Activated naive CD4-positive, alpha-beta T cell treated with anti-CD3 and anti-CD28 coated beads, Interleukin-2, amount 50 U/mL, for 24 hours (primary cell): ENCODE data around the gene DDB1.

Source experiments
- H3K27ac Mint-ChIP-seq: one replicate; pipeline ENCODE4 v1.8.0; 2021; ENCODE audit warnings: mild to moderate bottlenecking, mixed read lengths
- H3K27me3 Mint-ChIP-seq: one replicate; pipeline ENCODE4 v1.8.0; 2021; ENCODE audit warnings: mixed read lengths
- H3K36me3 Mint-ChIP-seq: one replicate; pipeline ENCODE4 v1.8.0; 2021; ENCODE audit warnings: mixed read lengths
- H3K4me1 Mint-ChIP-seq: one replicate; pipeline ENCODE4 v1.8.0; 2021; ENCODE audit warnings: mixed read lengths
- H3K4me3 Mint-ChIP-seq: one replicate; pipeline ENCODE4 v1.8.0; 2021; ENCODE audit warnings: mild to moderate bottlenecking, mixed read lengths
- H3K9me3 Mint-ChIP-seq: one replicate; pipeline ENCODE4 v1.8.0; 2021; ENCODE audit warnings: mixed read lengths

The DDB1 gene

DNA sequence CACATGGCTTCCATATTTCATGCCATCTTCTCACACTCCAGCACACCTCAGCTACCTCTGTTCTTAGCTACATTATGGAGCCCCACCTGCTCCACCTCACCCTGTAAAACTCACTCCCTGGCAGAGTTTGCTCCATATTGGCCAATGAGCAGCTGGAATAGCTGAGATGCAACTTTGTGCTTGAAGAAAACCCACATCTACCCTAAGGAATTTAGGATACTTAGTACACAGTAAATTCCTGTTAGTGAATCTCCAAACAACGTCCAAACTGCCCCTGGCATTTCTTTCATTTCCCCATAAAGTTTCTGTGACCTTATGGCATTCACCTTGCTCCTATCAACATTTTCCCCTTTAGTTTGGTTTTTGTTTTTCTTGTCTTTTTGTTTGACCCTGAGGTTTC, 35.6 kb downstream of the DDB1 start:
- H3K36me3 Mint-ChIP-seq = peaks cover 20% of the 10 kb centered on the region
- peak overlapping the region; percentile 43 for H3K4me3 Mint-ChIP-seq
- no peaks in the 10 kb centered on the region for H3K9me3 Mint-ChIP-seq
- H3K27me3 Mint-ChIP-seq = peaks cover 5% of the 10 kb centered on the region
- peaks cover 43% of the 10 kb centered on the region for H3K4me1 Mint-ChIP-seq
- peak overlapping the region; percentile 9 for H3K27ac Mint-ChIP-seq

DNA sequence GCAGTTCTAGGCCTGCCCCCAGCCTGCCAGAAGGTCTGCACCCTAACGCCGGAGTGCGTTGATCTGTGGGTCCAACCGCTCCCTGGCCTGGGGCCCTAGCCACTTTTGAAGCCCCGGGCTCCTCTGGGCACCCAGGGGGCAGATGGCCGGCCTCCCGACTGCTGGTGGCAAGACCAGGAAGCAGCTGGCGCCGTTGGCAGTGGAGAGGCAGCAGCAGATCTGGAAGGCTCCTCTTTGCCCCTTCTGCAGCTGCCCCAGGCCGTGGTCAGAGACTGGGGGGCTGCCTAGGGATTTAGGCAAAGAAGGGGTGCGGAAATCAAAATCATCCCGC, 37.3 kb downstream of the DDB1 start:
- H3K27ac Mint-ChIP-seq = no peak overlapping the region

DNA sequence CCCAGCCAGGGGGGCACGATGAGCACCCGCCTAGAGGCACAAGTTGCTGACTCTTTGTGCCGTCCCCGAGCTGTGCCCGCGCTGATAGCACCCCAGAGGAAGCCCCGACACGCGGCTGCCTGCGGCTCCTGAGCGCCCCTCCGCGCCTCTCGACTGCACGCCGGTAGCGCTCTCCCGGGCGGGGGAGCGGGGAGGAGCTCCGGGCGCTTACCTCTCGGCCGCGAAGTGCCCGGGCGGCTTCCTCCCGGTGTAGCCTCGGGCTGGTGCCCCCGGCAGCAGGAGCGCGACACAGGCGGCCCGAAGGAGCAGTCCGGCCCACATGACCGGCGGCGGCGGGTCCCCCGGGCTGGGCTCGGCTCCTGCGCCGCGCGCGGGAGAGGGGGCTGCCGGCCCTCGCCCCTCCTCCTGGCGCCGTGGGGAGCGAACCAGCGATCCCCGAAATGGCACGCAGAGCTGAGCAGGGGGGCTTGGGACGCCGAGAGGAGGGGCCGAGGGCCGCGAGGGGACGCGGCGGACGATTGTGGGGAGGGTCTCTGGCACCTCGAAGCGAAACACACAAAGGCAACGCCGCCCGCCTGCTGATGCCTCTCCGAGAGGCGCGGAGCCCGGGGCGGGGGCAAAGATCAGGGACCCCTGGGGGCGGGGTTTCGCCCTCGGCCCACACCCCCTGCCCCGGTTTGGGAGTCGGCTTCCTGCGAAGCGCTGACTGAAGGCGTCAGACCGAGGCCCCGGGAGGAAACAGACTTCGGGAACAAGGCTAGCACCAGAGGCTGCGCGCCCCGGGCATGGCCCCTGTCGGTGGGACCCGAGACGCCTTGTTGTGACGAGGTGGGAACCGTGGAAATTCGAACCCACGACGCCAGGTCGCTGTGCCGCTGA, 37.9 kb downstream of the DDB1 start, which contains the start of gene VWCE:
TSS of gene VWCE (minus strand) at position 600 of the 879 bp plus-strand sequence. CDS start at position 321, 279 bp downstream.
- H3K27ac Mint-ChIP-seq = peak within 1 kb of the TSS; percentile 82
- H3K27me3 Mint-ChIP-seq = peaks cover 7% of the 10 kb centered on the region
- H3K4me3 Mint-ChIP-seq = peak within 1 kb of the TSS; percentile 90
- peaks cover 39% of the 10 kb centered on the region for H3K4me1 Mint-ChIP-seq
- peaks cover 12% of the 10 kb centered on the region for H3K36me3 Mint-ChIP-seq
- H3K9me3 Mint-ChIP-seq = no peaks in the 10 kb centered on the region

More for the DNA sequence above, 37.3 kb downstream of the DDB1 start:
- H3K4me3 Mint-ChIP-seq = peak overlapping the region; percentile 49
- no peaks in the 10 kb centered on the region for H3K9me3 Mint-ChIP-seq
- H3K36me3 Mint-ChIP-seq = peaks cover 14% of the 10 kb centered on the region
- H3K27me3 Mint-ChIP-seq = peaks cover 7% of the 10 kb centered on the region
- peaks cover 43% of the 10 kb centered on the region for H3K4me1 Mint-ChIP-seq

DNA sequence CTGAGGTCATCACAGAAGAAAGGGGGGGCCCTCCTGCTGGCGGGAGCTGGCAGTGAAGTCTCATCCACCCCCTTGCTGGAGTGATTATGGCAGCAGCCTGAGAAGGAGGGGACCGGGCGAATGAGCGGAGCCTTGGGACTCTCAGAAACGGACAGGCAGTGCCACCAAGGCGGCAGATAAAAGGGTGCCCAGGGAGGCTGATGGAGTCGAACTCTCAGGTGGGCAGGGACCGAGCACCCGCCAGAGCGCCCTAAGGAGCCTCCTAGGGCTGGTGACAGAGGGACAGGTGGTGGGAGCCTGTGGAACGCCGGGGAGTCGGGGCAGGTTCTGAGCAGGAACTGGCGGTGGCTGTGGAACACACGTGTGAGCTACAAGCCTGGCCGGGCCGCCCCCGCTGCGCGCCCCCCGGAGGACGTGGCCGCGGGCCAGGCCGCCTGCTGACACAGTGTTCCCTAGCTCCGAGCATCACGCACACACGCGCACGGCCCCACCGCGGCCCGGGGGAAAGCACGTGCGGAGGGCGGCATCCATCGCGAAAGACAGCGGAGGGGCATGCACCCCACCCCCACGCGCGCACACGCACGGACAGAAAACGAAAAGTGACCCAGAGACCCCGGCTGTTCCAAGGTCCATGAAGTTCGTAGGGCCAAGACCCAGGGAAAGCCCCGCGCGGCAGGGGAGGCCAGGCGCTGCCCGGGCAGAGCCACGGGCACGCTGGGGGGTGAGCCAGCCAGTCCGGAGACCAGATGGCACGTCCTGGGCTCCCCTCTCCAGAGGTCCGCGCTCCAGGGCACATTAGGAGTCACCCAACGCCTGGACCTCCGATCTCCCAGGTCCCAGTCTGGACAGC, 38.8 kb downstream of the DDB1 start:
- Mint-ChIP-seq H3K36me3 (peaks cover 12% of the 10 kb centered on the region), H3K4me1 (peaks cover 31% of the 10 kb centered on the region), H3K27ac (peak overlapping the region; percentile 82), H3K4me3 (peak overlapping the region; percentile 90), H3K27me3 (peaks cover 7% of the 10 kb centered on the region), H3K9me3 (no peaks in the 10 kb centered on the region)

DNA sequence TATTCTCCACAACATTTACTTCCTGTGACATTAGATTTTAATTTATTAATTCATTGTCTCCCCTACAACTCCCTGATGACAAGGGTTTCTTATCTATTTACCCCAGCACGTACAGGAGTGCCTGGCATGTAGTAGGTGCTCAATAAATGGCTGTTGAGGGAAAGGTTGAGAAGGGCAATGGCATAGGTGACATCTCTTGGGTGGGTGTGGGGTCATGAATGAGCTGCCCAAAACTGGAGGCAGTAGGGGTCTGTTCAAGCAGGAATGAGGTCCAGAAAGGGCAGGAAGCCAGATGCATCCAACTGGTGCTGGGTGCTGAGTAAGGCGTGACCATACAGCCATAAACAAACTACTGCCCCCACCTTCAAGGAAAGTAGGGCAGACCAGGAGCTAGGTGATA, 40.5 kb downstream of the DDB1 start:
- Mint-ChIP-seq H3K9me3 (no peaks in the 10 kb centered on the region), H3K27ac (peak overlapping the region; percentile 62), H3K36me3 (peaks cover 7% of the 10 kb centered on the region), H3K4me1 (peaks cover 17% of the 10 kb centered on the region), H3K27me3 (peaks cover 7% of the 10 kb centered on the region), H3K4me3 (peak overlapping the region; percentile 11)

DNA sequence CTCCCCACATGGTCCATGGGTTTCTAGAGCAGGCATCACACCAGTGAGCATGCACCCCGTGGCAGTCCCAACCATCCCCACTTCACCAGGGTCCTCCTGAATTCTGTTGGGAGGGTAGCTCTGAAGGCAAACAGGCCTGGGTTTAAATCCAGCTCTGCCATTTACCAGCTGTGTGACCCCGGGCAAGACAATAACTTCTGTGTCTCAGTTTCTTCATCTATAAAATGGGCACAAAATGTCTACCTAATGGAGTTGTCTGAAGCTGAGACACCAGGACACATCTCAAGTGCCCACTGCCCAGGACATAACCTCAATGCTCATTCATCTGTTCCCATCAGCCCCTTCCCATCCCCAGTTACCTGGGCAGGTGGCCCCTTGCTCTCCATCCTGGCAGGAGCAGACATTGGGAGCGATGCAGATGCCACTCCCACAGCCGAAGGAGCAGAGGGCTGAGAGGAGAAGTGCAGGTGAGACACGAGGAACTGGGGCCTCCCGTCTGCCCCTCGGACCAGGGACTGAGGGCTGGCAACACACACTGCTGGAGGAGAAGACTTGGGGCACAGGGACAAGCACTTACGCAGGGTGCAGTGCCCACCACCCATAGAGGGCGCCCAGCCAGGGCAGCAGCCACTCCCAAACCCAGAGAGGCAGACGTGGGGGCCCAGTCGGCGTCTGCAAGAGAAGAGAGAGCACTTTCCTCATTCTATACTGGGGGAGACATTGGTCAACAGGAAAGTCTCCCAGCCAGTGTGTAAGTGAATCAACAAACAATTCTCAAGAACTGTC, 41.8 kb downstream of the DDB1 start:
- Mint-ChIP-seq H3K4me3 (no peak overlapping the region), H3K9me3 (no peaks in the 10 kb centered on the region), H3K36me3 (peaks cover 3% of the 10 kb centered on the region), H3K27ac (no peak overlapping the region), H3K27me3 (peaks cover 7% of the 10 kb centered on the region), H3K4me1 (peaks cover 12% of the 10 kb centered on the region)

DNA sequence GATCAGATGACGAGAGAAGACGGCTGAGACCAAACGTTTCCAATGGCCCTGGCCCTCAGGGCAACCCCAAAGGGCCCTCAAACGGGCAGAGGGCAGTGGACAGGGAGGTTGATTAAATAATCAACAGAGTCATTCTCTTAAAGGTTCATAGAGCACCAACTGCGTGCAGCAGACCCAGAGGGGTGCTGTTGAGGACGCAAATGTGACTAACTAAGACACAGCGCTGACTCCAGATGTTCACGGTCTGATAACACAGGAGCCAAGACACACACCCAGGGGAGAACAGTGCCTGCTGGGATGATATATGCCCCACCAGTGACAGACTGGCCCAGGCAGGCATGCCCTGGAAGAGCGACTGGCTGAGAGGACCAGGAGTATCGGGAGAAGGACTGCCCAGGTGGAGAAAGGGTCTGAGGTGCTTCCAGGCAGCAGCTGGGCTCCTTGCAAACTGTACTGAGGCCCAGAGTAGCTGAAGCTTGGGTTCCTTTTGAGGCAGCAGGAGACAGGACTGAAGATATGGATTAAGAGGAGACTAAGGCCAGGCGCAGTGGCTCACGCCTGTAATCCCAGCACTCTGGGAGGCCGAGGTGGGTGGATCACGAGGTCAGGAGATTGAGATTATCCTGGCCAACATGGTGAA, 45.4 kb downstream of the DDB1 start:
- H3K9me3 Mint-ChIP-seq = no peaks in the 10 kb centered on the region
- H3K27me3 Mint-ChIP-seq = peaks cover 3% of the 10 kb centered on the region
- no peaks in the 10 kb centered on the region for H3K4me1 Mint-ChIP-seq
- no peak overlapping the region for H3K4me3 Mint-ChIP-seq
- H3K36me3 Mint-ChIP-seq = peaks cover 7% of the 10 kb centered on the region
- H3K27ac Mint-ChIP-seq = no peak overlapping the region

DNA sequence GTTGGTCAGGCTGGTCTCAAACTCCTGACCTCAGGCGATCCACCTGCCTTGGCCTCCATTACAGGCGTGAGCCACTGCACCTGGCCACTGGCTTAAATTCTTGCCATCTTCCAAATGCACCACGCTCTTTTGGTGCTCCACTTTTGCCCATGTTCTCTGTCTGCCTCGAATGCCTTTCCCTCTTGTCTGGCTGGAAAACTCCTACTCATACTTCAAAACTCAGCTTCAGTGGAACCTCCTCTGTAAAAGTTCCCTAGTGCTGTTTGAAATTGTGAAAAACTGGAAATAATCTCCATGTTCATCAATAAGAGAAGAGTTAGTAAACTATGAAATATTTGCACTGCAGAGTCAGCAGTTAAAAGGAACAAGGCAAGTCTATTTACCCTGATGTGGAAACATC, 49.3 kb downstream of the DDB1 start:
- H3K4me3 Mint-ChIP-seq = no peak overlapping the region
- no peak overlapping the region for H3K27ac Mint-ChIP-seq
- peaks cover 6% of the 10 kb centered on the region for H3K36me3 Mint-ChIP-seq

DNA sequence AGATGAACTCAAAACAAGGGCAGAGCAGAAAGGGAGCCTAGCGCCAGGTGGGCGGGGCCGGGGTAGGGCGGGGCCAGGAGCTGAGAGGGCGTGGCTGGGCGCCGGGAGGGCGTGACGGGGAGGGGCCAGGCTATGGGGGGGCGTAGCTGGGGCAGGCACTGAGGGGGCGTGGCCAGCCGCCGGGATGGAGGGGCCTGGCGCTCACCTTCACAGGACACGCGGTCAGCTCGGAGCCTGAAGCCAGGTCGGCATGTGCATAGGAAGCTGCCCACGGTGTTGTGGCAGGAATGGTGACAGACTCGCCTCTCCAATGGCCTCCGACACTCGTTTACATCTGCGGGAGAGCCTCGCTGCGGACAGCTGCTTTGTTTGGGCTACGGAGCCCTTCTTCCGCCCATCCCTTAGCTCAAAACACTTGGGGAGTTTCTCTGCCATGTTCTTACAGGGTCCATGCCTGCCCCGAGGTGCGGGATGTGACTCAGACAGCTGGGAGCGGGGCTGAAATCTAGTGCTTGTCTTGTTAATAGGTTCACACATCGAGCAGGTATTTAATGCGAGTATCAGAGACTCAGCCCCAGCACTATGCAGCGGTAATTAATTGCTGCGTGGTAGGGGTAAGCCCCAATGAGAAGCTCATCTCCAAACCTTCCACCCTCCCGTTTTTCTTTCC, 51.2 kb downstream of the DDB1 start:
- peaks cover 6% of the 10 kb centered on the region for H3K36me3 Mint-ChIP-seq
- no peak overlapping the region for H3K4me3 Mint-ChIP-seq
- no peaks in the 10 kb centered on the region for H3K4me1 Mint-ChIP-seq
- no peaks in the 10 kb centered on the region for H3K27me3 Mint-ChIP-seq
- no peak overlapping the region for H3K27ac Mint-ChIP-seq
- no peaks in the 10 kb centered on the region for H3K9me3 Mint-ChIP-seq

More for the DNA sequence above, 49.3 kb downstream of the DDB1 start:
- H3K27me3 Mint-ChIP-seq = no peaks in the 10 kb centered on the region
- H3K9me3 Mint-ChIP-seq = no peaks in the 10 kb centered on the region
- H3K4me1 Mint-ChIP-seq = no peaks in the 10 kb centered on the region

DNA sequence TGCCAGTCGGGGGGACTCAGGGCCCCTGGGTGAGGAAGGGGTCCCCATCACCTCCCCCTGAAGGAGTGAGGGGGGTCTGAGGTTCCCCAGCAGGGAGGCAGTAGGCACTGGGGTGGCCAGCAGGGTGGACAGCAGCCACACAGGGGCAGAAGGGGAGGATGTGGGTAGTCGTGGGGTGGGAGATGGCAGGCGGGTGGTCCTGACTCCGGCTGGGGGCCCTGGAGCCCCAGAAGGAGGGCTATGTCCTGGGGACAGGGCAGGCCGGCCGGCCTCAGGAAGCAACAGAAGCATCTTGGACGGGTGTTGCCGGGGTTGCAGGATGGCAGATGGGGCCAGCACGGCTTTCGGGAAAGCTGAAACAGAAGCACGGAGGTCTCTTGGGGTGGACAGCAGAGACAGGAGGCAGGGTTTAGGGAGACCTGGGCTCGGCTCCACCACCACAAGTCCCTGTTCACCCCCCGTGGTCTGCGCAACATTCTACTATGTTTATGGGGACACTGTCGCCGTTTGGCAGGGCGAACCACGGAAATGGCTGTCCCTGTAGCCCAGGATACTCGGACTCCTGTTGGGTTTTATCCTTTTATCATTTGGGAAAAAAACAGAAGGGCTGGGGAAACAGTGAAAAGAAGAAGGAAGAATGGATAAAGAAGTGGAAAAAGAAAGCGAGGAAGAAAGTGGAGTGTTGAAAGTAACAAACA, 51.9 kb downstream of the DDB1 start:
- Mint-ChIP-seq H3K36me3 (peaks cover 6% of the 10 kb centered on the region), H3K4me3 (no peak overlapping the region), H3K27ac (no peak overlapping the region), H3K4me1 (no peaks in the 10 kb centered on the region), H3K9me3 (no peaks in the 10 kb centered on the region), H3K27me3 (no peaks in the 10 kb centered on the region)

DNA sequence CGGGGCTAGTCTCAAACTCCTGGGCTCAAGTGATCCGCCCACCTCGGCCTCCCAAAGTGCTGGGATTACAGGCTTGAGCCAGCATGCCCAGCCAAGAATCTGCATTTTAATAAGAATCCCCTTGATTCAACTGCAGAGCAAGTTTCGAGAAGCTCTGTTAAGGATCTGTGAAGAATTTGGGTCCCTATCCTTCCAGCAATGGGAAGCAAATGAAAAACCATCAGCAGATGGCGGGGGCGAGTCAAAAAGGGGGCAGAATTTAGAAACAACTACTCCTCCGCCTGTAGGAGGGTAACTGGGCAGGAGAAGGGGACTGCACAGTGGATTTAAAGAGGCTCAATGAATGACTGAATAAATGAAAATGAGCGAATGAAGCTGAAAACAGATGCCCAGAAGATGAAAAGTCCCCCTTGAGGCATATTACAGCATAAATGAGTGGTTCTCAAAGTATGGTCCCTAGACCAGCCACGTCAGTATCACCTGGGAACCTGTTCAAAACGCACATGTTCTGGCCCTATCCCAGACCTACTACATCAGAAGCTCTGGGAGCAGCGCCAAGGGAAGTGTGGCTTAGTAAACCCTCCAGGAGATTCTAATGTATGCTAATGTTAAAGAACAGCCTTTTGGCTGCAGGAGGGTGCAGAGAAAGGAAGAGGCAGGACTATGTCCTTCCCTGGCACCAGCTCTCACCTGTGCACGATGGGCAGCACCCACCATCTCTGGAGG, 52.8 kb downstream of the DDB1 start:
- Mint-ChIP-seq H3K9me3 (no peaks in the 10 kb centered on the region), H3K27me3 (no peaks in the 10 kb centered on the region), H3K36me3 (peaks cover 6% of the 10 kb centered on the region), H3K4me3 (no peak overlapping the region), H3K4me1 (no peaks in the 10 kb centered on the region), H3K27ac (no peak overlapping the region)

DNA sequence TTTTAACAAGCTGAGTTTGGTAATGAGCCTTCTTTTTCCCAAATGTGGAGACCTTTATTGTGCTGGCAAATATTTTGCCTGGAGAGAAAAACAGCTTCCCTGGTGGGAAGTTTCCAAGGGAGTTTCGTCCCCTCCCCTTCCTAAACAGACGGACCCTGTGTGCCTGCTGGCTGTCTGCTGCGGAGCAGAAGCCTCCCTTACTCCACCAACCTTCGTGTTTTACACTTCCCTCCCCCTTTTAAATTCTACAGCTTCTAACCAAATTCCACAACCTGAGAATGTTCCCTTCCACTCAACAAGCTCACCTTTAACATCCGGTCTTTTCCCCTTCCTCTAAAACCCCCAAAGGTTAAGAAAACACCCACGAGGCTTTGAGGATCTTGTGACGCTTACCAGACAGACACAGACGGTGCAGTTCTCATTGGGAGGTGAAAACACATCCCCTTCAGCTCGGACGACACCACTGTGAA, 54.9 kb downstream of the DDB1 start:
- Mint-ChIP-seq H3K4me3 (no peak overlapping the region), H3K27me3 (no peaks in the 10 kb centered on the region), H3K36me3 (no peaks in the 10 kb centered on the region), H3K27ac (no peak overlapping the region), H3K9me3 (no peaks in the 10 kb centered on the region), H3K4me1 (no peaks in the 10 kb centered on the region)

DNA sequence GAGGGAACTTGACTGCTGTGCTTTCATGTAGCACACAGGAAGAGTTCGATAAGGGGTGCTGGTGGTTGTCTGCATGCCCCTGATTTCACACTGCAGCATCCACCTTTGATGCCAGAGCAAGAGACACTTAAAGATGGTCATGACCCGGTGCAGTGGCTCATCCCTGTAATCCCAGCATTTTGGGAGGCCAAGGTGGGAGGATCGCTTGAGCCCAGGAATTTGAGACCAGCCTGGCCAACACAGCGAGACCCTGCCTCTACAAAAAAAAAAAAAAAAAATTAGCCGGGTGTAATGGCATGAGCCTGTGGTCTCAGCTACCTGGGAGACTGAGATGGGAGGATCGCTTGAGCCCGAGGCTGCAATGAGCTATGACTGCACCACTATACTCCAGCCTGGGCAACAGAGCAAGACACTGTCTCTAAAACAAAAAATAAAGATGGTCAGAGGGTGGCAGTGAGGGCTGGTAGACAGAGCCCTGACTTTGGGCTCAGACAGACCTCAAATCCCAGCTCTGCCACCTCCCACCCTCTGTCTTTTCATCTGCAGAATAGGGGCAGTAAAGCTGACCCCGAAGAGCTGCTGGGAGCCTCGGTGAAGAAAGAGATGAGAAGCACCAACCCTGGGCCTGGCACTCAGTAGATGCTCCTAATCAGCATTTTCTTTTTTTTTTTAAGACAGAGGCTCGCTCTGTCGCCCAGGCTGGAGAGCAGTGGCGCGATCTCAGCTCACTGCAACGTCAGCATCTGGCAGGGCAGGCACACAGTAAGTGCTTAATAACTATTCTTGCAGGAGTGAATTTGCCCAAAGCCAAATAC, 55.5 kb downstream of the DDB1 start:
- Mint-ChIP-seq H3K27ac (no peak overlapping the region), H3K27me3 (no peaks in the 10 kb centered on the region), H3K4me3 (no peak overlapping the region), H3K36me3 (no peaks in the 10 kb centered on the region), H3K9me3 (no peaks in the 10 kb centered on the region), H3K4me1 (no peaks in the 10 kb centered on the region)
